HG02763 (cell line): ENCODE results near the gene ALG9.
"Not testable (repeated sequence)": the region's sequence is repeated elsewhere in the genome, so short reads cannot be mapped to it uniquely, and the experiment has no call there.

Source experiments
- ATAC-seq: cut with Tn5 transposase; IDR thresholded peaks from one replicate; pipeline ENCODE4 v1.9.1; 2021; ENCODE audit warnings: mild to moderate bottlenecking, moderate library complexity; ENCODE audit not compliant: unreplicated experiment

ALG9 gene

GRCh38 chr11:111771205-111771604, 100.2 kb downstream of the ALG9 start:
- not testable (repeated sequence) for ATAC-seq

- ATAC-seq: no peak
These were observed 100.7 kb downstream of the ALG9 start for GRCh38 chr11:111770581-111771134.

- ATAC-seq: no peak
These were observed 104.6 kb downstream of the ALG9 start for GRCh38 chr11:111766834-111767142.

GRCh38 chr11:111765984-111766833, 105.2 kb downstream of the ALG9 start, which contains the start of gene PPP2R1B:
TSS of gene PPP2R1B (minus strand) at chr11:111766389. CDS start at chr11:111766361, 28 bp downstream.
- ATAC-seq: peak; percentile 86

GRCh38 chr11:111765320-111765983, 105.9 kb downstream of the ALG9 start:
- ATAC-seq: peak; percentile 45

GRCh38 chr11:111764621-111765020, 106.8 kb downstream of the ALG9 start:
- no peak for ATAC-seq

- ATAC-seq: no peak
These were observed 108.3 kb downstream of the ALG9 start for GRCh38 chr11:111762981-111763643.

GRCh38 chr11:111762526-111762925, 108.9 kb downstream of the ALG9 start:
- ATAC-seq: no peak

- no peak for ATAC-seq
These were observed 110.3 kb downstream of the ALG9 start for GRCh38 chr11:111761036-111761435.

- ATAC-seq: no peak
These were observed 111.5 kb downstream of the ALG9 start for GRCh38 chr11:111759778-111760407.

GRCh38 chr11:111759376-111759775, 112.0 kb downstream of the ALG9 start:
- ATAC-seq: no peak

- no peak for ATAC-seq
These were observed 115.3 kb downstream of the ALG9 start for GRCh38 chr11:111756097-111756496.

GRCh38 chr11:111749646-111750045, 121.7 kb downstream of the ALG9 start:
- no peak for ATAC-seq

GRCh38 chr11:111748035-111748804, 123.2 kb downstream of the ALG9 start:
- ATAC-seq: no peak

- no peak for ATAC-seq
These were observed 125.5 kb downstream of the ALG9 start for GRCh38 chr11:111745719-111746504.

- ATAC-seq: no peak
These were observed 127.7 kb downstream of the ALG9 start for GRCh38 chr11:111743700-111744099.

GRCh38 chr11:111741751-111742150, 129.6 kb downstream of the ALG9 start:
- no peak for ATAC-seq

GRCh38 chr11:111739299-111739698, 132.1 kb downstream of the ALG9 start:
- no peak for ATAC-seq

GRCh38 chr11:111737444-111738210, 133.8 kb downstream of the ALG9 start:
- ATAC-seq: no peak
